ENCODE data around the gene LIG1. TPM values are rescaled to one million over a fixed set of nuclear protein-coding genes. Genes with fewer than 3 reads are reported as not detected.

LIG1 gene
- total and polyA plus RNA-seq, 2 of the 13 experiments (the other 11 are each of a cell fraction or from before 2014, with no cell fraction given) = 20.1 to 64.4 TPM

GRCh38 chr19:48203794-48204628 is 33.9 kb upstream of the LIG1 start (continued):
- TF ChIP-seq ELF1 (CRISPR knock-in tag; IDR thresholded peaks at IDR 0.05) (peak; percentile 42; the same call in 1 of the 2 replicates), ZXDC (CRISPR knock-in tag; IDR thresholded peaks at IDR 0.05) (no peak), RFX5 (IDR thresholded peaks at IDR 0.05; ENCODE audit: low read depth, low read length) (no peak), HOMEZ (CRISPR knock-in tag; IDR thresholded peaks at IDR 0.05; ENCODE audit: low read depth) (peak; percentile 88; the same call in 1 of the 2 replicates), E2F2 (CRISPR knock-in tag; IDR thresholded peaks at IDR 0.05; ENCODE audit: borderline replicate concordance) (no peak), ZNF616 (CRISPR knock-in tag; IDR thresholded peaks at IDR 0.05; ENCODE audit: low read depth) (0 out of 2 replicates have a peak, but pooled peaks have one; percentile 67), BCL6 (CRISPR knock-in tag; IDR thresholded peaks at IDR 0.05) (no peak), ZNF737 (CRISPR knock-in tag; IDR thresholded peaks at IDR 0.05; ENCODE audit: borderline replicate concordance) (no peak), NFYB (CRISPR knock-in tag; IDR thresholded peaks at IDR 0.05) (peak; percentile 53; the same call in 1 of the 2 replicates), FOXO4 (CRISPR knock-in tag; conservative IDR thresholded peaks at IDR 0.05) (no peak), ZSCAN9 (CRISPR knock-in tag; IDR thresholded peaks at IDR 0.05; ENCODE audit: borderline replicate concordance) (no peak), KMT2B (CRISPR knock-in tag; IDR thresholded peaks at IDR 0.05) (0 out of 2 replicates have a peak, but pooled peaks have one; percentile 44), MXI1 (IDR thresholded peaks at IDR 0.05; ENCODE audit: borderline replicate concordance, low read depth, low read length) (peak; percentile 75; the same call in 1 of the 3 replicates), ARID5B (CRISPR knock-in tag; IDR thresholded peaks at IDR 0.05) (no peak), ZNF503 (CRISPR knock-in tag; IDR thresholded peaks at IDR 0.05) (no peak)
